GM12873 (cell line): ENCODE data around the gene HSD17B2.

Experiments
- TF ChIP-seq, protein P1 (sequence below): IDR thresholded peaks from 2 replicates; pipeline ENCODE4 v1.5.1; 2012; ENCODE audit warnings: low read depth, mild to moderate bottlenecking, moderate library complexity, low read length, control low read depth; ENCODE audit not compliant: insufficient read depth; ENCODE audit errors: missing control alignments

Gene HSD17B2

DNA sequence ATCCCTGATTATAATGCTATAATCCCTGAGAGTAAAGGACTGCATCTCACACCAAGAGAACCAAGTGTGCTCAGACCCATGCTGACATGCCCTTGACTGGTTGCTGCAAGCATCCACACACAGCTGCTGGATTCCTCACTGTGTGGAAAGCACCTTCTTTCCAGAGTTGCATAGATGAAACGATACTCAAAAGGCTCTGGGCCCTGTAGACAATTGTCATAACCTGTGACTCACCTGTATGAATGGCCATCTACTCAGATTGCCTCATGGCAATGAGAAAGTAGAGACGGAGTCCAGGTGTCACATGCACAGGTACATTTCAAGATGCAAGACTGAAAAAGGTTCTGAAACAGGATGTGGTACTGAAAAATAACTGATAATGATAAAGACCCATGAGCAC lies 76.9 kb downstream of the HSD17B2 start:
- TF ChIP-seq, protein P1, sequence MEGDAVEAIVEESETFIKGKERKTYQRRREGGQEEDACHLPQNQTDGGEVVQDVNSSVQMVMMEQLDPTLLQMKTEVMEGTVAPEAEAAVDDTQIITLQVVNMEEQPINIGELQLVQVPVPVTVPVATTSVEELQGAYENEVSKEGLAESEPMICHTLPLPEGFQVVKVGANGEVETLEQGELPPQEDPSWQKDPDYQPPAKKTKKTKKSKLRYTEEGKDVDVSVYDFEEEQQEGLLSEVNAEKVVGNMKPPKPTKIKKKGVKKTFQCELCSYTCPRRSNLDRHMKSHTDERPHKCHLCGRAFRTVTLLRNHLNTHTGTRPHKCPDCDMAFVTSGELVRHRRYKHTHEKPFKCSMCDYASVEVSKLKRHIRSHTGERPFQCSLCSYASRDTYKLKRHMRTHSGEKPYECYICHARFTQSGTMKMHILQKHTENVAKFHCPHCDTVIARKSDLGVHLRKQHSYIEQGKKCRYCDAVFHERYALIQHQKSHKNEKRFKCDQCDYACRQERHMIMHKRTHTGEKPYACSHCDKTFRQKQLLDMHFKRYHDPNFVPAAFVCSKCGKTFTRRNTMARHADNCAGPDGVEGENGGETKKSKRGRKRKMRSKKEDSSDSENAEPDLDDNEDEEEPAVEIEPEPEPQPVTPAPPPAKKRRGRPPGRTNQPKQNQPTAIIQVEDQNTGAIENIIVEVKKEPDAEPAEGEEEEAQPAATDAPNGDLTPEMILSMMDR, result no peak

DNA sequence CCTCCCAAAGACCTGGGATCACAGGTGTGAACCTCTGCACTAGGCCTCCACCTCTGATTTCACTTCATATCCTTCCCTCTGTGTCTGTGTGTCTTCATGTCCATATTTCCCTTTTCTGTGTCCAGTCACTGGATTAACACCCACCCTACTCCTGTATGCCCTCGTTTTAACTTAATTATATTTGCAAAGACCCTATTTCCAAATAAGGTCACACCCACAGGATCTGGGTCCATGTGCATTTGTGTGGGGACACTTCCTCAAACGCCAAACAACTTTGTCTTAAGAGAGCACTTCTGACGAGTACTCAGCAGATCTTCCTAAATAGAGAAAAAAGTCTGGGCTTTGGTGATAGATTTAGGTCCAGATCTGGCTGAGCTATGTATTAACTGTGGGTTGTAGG lies 78.7 kb downstream of the HSD17B2 start:
- TF ChIP-seq, protein P1, result no peak

DNA sequence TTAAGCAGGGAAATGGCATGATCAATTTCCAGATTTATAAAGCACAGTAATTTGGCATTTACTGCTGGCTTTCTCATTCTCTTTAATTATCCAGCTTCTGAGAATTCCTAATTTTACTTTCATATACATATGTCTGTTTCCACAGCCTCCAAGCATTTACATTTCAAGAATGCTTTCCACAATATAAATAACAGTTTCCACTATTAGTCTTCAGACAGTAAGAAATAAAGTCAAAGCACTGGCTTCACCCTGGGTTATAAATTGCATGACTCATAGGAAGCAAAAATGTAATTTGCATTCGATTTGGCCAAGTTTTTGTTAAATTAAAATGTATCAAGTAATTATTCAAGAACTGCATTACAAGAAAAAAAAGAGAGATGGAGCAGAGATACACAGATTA lies 81.5 kb downstream of the HSD17B2 start:
- TF ChIP-seq, protein P1, result no peak

DNA sequence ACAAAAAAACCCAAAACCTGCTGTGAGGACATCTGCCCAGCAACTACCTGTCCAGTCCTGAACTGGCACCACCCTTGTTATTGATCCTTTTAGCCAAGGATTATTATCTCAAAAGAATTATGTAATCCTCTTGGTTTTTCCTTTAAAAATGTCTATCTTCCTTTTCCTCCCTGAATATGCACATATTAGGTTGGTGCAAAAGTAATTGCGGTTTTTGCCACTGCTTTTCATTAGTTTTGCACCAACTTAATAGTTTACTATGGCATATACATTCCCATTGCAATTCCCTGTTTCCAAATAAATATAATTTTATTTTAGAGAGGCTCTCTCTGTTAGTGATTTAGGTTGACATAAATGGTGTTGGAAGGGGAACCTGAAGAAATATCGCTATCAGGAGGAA lies 83.7 kb downstream of the HSD17B2 start:
- TF ChIP-seq, protein P1, result no peak

DNA sequence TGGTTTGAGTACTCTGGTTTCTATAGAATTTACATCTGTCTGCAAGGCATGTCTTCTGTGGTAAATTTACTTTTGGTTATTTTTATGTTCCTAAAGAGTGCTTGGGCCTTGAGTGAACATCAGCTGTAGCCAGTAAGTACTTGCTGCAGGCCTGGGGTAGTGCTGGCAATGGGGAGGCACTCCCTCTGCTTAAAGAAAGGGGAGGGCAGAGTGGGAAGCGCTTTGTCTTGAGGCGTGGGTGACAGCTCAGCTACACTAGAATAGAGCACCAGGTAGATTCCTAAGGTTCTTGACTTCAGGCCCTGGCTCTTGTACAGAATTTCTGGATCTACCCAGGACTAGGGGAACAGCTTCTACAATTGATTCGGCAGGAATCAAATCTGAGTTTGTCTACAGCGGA lies 84.4 kb downstream of the HSD17B2 start:
- TF ChIP-seq, protein P1, result no peak

DNA sequence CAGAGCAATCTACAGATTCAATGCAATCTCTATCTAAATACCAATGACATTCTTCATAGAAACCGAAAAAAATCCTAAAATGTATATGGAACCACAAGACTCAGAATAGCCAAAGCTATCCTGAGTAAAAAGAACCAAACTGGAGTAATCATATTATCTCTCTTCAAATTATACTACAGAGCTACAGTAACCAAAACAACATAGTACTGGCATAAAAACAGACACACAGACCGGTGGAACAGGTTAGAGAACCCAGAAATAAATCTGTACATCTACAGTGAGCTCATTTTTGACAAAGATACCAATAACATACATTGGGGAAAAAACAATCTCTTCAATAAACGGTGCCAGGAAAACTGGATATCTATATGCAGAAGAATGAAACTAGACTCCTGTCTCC lies 89.6 kb downstream of the HSD17B2 start:
- TF ChIP-seq, protein P1, result no peak

DNA sequence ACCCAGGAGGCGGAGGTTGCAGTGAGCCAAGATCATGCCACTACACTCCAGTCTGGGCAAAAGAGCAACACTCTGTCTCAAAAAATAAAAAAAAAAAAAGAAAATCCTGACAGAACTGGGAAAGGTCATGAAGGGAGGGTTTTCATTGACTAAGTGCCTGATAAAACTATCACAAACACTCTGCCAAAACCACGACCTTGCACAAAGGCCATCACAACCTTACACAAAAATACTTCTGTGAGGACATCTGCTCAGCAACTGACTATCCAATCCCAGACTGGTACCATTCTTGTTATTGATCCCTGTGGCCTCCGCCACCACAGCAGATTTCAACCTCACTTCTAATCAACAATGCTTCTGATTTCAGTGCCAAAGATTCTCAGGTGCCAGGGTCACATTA lies 94.8 kb downstream of the HSD17B2 start:
- TF ChIP-seq, protein P1, result no peak
